Jurkat, Clone E6-1 (cell line): ENCODE measurements around the gene GOLM1.
"Not testable (repeated sequence)": the region's sequence is repeated elsewhere in the genome, so short reads cannot be mapped to it uniquely, and the experiment has no call there.

Source experiments
- DNase-seq: peaks from one replicate; pipeline ENCODE4 v3.0.0-alpha.2; 2011; ENCODE audit warnings: low read depth, low spot score
- H3K4me3 ChIP-seq: 2 replicates; pipeline ENCODE4 v1.5.1; 2011; ENCODE audit warnings: mild to moderate bottlenecking, low read length, control low read depth, moderate library complexity

GOLM1 gene

GRCh38 chr9:86052556-86053468 is 46.5 kb downstream of the GOLM1 start:
- no peak for DNase-seq
- no peak overlapping the region for H3K4me3 ChIP-seq

DNA sequence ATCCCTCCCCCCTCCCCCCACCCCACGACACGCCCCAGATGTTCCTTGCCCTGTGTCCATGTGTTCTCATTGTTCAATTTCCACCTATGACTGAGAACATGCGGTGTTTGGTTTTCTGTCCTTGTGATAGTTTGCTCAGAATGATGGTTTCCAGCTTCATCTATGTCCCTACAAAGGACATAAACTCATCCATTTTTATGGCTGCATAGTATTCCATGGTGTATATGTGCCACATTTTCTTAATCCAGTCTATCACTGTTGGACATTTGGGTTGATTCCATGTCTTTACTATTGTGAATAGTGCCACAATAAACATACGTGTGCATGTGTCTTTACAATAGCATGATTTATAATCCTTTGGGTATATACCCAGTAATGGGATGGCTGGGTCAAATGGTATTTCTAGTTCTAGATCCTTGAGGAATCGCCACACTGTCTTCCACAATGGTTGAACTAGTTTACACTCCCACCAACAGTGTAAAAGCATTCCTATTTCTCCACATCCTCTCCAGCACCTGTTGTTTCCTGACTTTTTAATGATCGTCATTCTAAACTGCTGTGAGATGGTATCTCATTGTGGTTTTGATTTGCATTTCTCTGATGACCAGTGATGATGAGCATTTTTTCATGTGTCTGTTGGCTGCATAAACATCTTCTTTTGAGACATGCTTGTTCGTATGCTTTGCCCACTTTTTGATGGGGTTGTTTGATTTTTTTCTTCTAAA is 51.2 kb downstream of the GOLM1 start:
- not testable (repeated sequence) for DNase-seq, H3K4me3 ChIP-seq

- H3K4me3 ChIP-seq, result no peak overlapping the region
- no peak for DNase-seq
Observed at GRCh38 chr9:86047361-86047760, 52.0 kb downstream of the GOLM1 start.

- no peak overlapping the region for H3K4me3 ChIP-seq
- no peak for DNase-seq
Observed at GRCh38 chr9:86046930-86047341, 52.4 kb downstream of the GOLM1 start.

GRCh38 chr9:86046071-86046636 is 53.2 kb downstream of the GOLM1 start:
- H3K4me3 ChIP-seq, result no peak overlapping the region
- no peak for DNase-seq

DNA sequence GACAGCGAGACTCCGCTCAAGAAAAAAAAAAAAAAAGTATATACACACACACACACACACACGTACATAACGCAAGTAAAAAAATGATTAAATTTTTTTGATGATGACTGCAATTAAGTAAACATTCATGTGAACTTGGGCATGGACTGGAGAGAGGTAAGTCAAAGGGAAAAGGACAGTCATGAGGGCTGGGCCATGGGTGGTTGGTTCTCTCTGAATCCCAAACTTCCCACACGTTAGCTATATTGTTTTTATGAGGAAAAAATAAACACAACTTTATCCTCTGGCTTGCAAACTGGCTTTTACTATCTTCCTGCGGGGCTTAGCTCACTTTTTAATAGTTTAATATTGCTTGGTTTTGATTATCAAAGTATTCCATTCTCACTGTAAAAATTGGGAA is 53.7 kb downstream of the GOLM1 start:
- no peak for DNase-seq
- H3K4me3 ChIP-seq, result no peak overlapping the region

DNA sequence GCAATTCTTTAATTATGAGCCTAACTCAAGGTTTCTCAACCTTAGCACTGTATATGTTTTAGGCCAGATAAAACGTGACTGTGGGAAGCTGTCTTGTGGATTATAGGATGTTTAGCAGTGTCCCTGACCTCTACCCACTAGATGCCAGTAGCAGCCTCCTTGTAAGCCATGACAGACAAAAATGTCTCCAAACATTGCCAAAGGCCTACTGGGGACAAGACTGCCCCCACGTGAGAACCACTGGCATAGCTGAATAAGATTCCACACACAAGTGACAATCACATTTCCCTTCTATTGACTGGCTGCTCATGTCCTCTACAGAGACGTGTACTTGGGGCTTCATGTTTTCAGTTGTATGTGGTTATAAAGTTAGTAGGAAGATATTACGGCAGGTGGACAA is 55.4 kb downstream of the GOLM1 start:
- no peak overlapping the region for H3K4me3 ChIP-seq
- DNase-seq, result no peak

- H3K4me3 ChIP-seq, result no peak overlapping the region
- no peak for DNase-seq
Observed at GRCh38 chr9:86043586-86043985, 55.8 kb downstream of the GOLM1 start.

- no peak for DNase-seq
- no peak overlapping the region for H3K4me3 ChIP-seq
Observed at GRCh38 chr9:86042199-86042978, 57.0 kb downstream of the GOLM1 start.

GRCh38 chr9:86041311-86041741 is 58.0 kb downstream of the GOLM1 start:
- no peak for DNase-seq
- H3K4me3 ChIP-seq, result no peak overlapping the region

DNA sequence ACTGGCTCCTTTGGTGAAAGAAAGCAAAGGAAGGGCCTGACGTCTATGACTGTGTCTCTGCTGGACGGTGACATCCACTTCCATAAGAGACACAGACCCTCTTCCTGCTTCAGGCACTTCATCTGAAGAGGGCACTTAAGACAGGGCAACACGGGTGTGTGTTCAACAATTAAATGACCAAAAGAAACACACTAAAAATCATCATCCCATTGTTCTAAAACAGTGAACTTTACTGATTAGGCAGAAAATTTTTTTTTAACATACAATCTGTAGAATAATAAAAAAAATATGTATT is 58.5 kb downstream of the GOLM1 start:
- no peak overlapping the region for H3K4me3 ChIP-seq
- no peak for DNase-seq

DNA sequence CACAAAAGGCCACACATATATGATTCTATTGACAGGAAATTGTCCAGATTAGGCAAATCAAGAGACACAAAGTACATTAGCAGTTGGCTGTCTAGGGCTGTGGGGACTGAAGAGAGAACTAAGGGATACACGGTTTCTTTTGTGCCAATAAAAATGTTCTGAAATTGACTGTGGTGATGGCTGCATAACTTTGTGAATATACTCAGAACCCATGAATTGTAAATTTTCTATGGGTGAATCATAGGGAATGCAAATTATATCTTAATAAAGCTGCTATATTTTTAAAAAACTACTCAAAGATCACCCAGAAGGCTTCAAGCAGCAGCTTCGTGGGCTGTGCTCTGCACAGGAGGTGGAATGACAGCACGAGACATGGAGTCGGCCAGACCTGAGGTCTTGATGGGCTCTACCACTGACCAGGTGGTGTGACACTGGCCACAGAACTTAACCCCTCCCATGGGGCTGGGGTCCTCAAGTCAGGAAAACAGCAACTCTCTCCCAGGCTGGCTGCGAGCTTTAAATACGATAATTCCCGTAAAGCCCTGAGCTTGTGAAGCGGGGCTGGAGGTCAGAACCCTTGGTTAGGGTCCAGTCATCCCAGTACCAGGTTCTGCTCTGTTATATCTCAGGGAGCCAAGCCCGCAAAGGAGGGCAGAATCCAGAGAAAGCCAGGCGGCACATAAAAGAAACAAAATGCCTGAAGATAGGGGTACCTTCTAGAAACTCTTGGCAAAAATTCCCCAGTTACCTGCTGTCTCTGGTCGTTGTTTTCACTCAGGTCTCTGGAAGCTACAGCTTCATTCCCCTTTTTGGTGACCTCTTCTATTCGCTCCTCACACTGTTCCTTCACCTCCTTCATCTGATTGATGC is 59.1 kb downstream of the GOLM1 start:
- no peak for DNase-seq
- no peak overlapping the region for H3K4me3 ChIP-seq

GRCh38 chr9:86036555-86036954 is 62.8 kb downstream of the GOLM1 start:
- no peak for DNase-seq
- H3K4me3 ChIP-seq, result no peak overlapping the region

DNA sequence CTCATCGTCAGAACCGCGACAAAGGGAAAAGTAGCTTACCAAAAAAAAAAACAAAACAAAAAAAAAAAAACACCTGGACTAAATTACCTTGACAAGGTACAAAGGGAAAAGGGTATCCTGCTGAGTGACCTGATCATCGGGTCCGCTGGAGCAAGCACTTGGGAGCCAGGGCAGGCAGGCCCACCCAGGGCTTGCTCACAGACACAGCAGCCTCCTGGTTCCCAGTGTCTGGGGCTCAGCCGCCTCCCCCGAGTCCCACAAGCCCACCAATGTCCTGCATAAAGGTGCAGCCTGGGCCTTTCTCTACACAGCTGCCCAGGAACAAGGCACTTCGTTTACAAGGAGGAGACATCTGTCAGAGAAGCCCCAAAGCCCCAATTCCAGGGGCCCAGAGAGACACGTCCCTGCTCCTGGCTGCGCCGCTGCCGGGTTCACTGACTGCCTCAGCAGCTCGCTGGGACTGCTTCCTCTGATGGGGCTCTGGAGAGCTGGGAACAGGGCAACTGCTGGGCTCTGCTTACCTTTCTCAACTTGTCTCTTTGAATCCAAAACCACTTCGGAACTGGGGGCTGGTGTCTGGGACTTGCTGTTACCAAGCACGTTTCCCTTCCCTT is 63.4 kb downstream of the GOLM1 start:
- H3K4me3 ChIP-seq, result no peak overlapping the region
- DNase-seq, result no peak

- no peak overlapping the region for H3K4me3 ChIP-seq
- DNase-seq, result peak; percentile 42
Observed at GRCh38 chr9:86034863-86035734, 64.3 kb downstream of the GOLM1 start.

- H3K4me3 ChIP-seq, result no peak overlapping the region
- DNase-seq, result no peak
Observed at GRCh38 chr9:86027767-86028166, 71.6 kb downstream of the GOLM1 start.

- peak; percentile 90 for DNase-seq
- H3K4me3 ChIP-seq, result no peak overlapping the region
Observed at GRCh38 chr9:86022687-86023266, 76.6 kb downstream of the GOLM1 start.
